OCI-LY1 (cell line): Measurements from ENCODE around the gene PRSS3.

Experiments
- EZH2 ChIP-seq: fragments of 200-600 bp; sonication (generic), shearing (Covaris generic); IDR thresholded peaks from 2 replicates; pipeline ENCODE4 v1.8.0; 2017; ENCODE audit warnings: borderline replicate concordance, mixed run types, mild to moderate bottlenecking, antibody characterized with exemption, low read length, moderate library complexity, mixed read lengths
- TF ChIP-seq, protein P1 (sequence below): fragments of 200-600 bp; sonication (generic), shearing (Covaris generic); IDR thresholded peaks from 2 replicates; pipeline ENCODE4 v1.5.1; 2017; ENCODE audit warnings: mild to moderate bottlenecking, antibody characterized with exemption, low read length, moderate library complexity, mixed read lengths

DNA sequence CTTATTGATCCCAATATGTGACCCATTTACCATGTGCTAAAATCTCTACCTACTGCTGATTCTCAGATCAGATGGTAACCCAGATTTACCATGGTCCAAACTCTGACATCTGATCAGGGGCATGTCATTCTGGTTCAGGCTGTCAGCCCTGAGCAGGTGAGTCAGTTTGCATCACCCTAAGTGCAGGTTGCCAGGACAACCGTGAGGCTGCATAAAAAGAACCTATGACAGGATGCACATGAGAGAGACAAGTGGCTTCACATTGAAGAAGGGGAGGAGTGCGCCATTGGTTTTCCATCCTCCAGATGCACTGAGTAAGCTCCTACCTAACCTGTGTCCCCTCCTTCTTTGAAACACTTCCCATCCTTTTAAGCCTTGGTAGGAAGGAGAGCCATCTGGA is 801 bp upstream of the PRSS3 start:
- TF ChIP-seq, protein P1, sequence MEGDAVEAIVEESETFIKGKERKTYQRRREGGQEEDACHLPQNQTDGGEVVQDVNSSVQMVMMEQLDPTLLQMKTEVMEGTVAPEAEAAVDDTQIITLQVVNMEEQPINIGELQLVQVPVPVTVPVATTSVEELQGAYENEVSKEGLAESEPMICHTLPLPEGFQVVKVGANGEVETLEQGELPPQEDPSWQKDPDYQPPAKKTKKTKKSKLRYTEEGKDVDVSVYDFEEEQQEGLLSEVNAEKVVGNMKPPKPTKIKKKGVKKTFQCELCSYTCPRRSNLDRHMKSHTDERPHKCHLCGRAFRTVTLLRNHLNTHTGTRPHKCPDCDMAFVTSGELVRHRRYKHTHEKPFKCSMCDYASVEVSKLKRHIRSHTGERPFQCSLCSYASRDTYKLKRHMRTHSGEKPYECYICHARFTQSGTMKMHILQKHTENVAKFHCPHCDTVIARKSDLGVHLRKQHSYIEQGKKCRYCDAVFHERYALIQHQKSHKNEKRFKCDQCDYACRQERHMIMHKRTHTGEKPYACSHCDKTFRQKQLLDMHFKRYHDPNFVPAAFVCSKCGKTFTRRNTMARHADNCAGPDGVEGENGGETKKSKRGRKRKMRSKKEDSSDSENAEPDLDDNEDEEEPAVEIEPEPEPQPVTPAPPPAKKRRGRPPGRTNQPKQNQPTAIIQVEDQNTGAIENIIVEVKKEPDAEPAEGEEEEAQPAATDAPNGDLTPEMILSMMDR = no peak
- TF ChIP-seq EZH2 = no peak
